GM19023 (cell line): ENCODE data around the gene PDPR.
"Not testable (repeated sequence)": the region's sequence is repeated elsewhere in the genome, so short reads cannot be mapped to it uniquely, and the experiment has no call there.

Source experiments
- ATAC-seq: cut with Tn5 transposase; IDR thresholded peaks from one replicate; pipeline ENCODE4 v1.9.1; 2021; ENCODE audit warnings: mild to moderate bottlenecking, moderate library complexity; ENCODE audit not compliant: unreplicated experiment

PDPR gene

DNA sequence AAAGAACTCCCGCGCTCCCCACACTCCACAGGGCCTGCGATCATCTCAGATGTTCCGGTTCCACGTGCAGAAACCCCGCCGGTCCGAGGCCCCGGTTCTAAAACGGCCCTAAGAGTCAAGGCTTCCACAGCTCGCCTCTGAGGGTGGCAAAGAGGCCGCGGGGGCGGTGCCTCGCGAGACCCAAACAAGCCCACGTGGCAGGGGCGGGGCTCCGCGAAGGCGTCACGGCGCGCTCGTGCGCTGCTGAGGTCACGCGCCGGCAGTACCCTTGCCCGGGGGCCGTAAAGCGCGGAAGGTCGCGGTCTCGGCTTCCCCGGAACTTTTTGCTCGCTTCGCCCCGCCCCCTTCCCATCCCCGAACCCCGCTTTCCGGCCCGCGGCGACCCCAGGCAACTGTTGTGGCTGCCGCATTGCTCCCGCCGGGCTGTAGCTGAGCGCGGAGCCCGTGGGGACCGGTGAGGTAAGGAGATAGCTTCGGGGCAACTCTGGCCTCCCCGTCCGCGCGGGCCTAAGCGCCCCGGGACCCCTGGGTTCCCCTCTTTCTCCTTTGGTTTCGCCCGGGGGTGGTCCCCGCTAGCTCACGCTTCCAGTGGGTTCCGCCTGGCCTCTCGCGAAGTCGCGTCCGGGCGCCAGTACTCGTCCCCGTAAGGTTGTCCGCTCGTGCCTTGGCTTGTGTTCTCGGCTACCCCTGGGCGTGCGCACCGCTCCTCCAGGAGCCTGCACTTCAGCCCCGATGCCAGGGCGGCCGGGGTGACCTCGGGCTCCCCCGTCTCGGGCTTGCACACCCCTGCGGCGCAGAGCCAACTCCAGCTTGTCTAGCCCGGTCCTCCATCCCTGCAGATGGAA is at the start of gene PDPR:
Gene PDPR, plus strand, starts transcription at position 351 of the 845 bp plus-strand sequence. CDS start 6,161 bp downstream, outside the sequence.
- peak; percentile 96 for ATAC-seq

DNA sequence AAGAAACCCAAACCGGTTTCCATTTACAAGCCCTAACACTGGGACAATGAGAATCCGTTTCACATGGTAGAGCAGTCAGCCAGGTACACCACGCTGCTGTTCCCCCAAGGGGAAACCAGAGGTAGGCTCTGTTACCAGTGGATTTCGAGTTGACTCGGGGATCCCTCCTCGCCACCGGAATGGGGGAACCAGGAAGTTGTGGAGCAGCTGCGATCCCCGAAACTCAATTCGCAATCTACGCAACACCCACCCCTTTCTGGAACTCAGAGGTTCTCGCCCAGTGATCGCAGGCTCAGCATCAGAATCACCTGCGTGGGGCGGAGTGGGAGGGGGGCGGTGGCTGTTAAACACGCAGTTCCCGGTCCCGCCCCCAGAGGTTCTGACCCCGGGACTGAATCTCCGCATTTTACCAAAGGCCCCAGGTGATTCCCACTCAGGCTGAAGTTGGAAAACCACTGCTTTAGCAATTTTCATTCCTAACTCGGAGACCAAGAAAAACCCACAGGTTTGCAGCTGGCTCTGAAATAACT is 49.2 kb upstream of the PDPR start:
- not testable (repeated sequence) for ATAC-seq

DNA sequence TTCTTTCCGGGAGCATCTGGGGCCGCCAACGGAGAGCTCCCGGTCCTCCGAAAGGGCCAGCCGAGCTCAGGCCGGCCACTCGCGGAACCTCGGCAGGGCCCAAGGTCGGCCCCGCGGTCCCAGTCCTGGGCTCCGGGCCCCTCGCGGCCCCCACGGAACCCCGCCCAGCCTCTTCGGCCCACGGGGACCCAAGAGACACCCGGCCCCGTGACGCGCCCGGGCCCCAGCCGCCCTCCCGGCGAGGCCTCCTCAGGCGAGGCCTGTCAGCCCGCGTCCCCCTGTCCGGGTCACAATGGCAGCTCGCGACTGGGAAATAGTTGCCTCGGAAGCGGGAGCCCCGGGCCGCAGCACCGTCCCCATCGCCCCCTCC is 48.8 kb upstream of the PDPR start:
- peak; percentile 30 for ATAC-seq

DNA sequence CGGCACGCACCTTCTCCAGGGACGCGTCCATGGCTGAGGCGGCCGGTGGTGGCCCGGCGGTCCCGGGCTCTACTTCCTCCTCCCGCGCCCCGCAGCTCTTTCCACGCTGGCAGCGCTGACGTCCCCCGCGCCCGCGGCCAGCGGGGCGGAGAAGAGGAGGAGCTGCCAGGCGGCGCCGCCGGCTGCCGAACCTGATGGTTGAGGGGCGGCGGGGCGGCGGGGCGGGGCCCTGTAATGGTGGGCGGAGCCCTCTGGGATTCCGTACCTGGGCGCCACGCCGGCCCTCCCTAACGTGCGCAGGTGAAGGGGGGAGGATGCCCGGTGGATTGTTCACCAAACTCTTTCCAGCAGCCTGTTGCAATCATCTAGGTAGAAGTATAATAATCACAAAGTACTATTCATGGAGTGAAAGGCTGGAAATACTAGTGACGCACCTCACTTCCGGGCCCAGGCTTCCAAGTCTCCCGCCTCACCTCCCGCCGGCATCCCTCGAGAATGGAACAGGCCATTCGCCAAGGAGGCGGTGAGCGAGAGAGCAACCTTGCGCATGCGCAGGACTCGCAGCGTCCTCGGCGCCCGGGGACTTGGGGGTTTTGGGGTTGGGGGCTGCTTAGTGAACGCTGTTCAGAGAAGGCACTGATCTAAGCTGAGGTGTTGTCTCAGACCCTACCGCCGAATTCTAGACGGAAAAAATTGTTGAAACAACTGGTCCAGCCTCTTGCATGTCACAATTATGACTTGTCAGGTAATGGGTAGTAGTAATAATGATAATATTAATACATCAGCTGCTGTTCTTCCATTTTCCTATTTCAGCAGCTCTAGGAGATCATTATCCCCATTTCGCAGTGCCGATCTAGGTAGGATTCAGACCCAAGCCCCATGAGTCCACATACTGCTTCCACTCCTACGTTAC is 48.1 kb upstream of the PDPR start:
- peak; percentile 94 for ATAC-seq

DNA sequence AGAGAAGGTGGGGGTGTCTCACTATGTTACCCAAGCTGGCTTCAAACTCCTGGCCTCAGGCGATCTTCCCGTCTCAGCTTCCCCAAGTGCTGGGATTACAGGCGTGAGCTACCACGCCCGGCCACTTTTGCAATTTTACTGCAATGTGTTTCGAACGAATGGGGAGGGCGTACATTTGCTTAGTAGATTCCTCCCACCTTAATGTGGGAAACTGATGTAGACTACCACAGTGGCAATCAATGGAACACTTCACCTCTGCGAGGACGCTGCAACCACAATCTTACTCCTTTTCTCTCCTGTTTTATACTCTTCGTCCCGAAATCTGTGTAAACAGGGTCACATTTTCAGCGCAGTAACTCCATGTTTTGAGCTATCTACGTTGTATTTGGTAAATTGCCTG is 47.4 kb upstream of the PDPR start:
- ATAC-seq, result not testable (repeated sequence)

DNA sequence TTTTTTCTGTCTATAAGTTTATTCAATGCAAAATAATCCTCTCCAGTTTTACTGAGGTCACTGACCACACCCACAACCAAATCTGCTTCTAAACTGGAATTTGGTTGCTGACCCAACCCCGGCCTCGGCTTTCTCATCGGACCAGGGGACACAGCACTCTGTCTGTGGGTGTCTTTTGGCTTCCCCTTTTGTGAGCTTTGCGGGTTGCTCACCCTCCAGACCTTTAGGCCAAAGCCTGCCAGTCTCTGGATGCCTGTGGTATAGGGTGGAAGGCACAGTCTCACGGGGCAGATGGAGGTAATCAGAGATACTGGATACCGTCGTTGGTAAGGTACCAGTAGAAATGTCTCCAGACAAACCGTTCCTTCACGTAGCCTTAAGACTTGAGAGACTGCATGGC is 35.1 kb upstream of the PDPR start:
- not testable (repeated sequence) for ATAC-seq

DNA sequence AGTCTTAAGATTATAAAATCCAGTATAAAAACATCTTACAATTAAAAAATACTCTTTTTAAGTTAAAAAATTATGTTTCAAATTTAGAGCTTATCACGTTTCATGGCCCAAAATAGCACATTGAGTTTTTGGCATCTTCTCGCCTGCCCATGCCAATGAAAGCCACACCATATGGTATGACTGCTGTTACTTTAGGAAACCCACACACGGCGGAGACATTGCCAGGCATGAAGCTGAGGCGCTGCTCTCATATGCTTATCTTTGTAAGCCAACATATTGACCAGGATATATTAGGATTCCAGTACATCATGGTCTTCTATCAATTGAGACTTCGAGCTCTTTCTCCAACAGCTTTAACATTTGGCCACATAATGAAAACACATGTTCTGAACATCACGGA is 32.9 kb upstream of the PDPR start:
- ATAC-seq, result not testable (repeated sequence)

DNA sequence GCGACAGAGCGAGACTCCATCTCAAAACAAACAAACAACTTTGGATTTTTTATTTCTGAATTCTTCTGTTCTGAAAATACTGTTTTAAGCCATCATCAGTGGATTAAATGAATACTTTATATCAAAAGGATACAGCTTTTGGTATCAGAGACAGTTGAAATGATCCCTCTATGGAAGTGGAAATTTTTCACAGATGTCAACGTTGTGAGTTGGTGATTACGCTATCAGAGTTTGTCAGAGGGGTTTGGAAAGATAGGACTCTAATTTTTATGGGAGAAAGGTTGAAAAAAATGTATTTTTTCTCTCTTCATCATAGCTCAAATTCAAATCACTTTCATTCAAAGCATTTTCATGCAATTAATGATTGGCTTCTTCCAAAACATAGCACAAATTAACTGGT is 30.2 kb upstream of the PDPR start:
- ATAC-seq, result not testable (repeated sequence)

DNA sequence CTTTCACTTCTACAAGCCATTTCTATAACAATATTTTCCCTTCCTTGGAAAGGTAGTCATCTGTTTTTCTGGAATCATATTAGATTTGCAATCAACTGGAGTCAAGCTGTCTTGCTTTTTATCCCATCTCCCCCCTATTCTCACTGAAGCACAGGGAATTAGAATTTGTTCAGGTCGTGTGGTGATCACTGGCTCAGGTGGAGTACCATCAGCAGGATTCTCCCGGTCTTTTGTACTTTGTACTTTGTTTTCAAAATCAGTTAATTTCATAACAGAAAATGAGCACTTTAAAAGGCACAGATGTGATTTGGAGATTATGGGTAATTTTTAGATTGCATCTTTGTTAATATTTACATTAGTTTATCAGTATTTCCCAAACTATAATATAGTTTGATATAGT is 26.0 kb upstream of the PDPR start:
- ATAC-seq, result not testable (repeated sequence)

DNA sequence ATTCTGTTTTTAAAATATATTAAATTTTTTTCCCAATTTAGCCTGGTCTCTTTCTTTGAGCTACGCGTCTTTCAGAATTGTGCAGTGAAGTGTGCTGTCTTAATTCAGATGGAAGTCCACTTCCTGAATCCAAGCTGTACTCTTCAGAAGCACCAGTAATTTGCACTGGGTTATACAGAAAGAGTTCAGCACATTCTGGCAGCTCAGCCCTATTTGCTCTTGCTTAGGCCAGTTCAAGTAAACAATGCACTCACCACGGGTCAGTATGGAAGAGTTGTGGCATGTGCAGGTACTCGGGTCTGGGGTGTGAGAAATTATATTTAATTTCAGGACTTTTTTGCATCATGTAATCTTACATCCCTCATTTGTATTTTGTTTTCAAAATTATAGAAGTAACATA is 25.3 kb upstream of the PDPR start:
- not testable (repeated sequence) for ATAC-seq

DNA sequence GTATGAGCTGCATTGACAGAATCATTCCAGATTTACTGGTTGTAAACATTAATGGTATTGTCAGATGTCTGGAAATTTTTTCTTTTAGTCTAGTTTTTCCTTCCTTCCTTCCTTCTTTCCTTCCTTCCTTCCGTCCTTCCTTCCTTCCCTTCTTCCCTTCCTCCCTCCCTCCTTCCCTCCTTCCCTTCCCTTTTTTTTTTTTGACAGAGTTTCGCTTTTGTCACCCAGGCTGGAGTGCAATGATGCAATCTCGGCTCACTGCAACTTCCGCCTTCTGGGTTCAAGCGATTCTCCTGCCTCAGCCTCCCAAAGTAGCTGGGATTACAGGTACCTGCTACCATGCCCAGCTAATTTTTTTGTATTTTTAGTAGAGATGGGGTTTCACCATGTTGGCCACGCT is 24.8 kb upstream of the PDPR start:
- not testable (repeated sequence) for ATAC-seq

DNA sequence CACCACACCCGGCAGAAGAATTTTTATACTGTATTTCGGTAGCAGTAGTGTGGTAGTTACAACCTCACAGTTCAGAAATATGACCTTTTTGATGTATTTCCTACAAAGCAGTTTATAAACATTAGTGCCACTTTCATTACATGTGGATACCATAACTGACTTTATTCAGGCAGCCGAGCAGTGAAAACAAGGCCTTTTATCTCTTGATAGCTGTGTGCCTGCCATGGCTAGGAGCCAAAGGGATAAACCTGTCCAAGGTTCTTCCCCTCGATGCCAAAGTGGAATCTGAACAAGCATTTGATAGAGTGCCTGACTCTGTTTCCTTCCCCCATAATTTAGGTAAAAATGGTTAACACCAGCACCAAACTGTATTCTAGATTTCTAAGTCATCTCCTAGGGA is 23.0 kb upstream of the PDPR start:
- ATAC-seq, result not testable (repeated sequence)

DNA sequence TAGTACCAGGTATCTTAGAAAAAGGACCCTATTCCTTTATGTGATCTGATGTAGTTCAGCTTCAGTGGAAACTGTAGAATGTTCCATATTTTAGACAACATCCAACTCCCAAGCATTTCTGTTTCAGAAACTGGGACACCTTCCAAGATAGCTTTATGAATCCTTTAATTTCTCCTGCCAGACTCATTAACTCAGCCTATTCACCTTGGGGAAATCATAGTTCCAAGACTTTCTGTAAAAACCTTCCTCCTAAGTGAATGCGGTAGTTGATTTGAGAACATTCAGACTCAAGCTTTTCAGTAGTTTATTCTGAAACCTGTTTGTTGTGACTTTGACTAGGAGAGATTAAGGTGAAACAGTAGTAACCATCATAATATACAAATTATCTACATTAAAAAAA is 20.0 kb upstream of the PDPR start:
- not testable (repeated sequence) for ATAC-seq

DNA sequence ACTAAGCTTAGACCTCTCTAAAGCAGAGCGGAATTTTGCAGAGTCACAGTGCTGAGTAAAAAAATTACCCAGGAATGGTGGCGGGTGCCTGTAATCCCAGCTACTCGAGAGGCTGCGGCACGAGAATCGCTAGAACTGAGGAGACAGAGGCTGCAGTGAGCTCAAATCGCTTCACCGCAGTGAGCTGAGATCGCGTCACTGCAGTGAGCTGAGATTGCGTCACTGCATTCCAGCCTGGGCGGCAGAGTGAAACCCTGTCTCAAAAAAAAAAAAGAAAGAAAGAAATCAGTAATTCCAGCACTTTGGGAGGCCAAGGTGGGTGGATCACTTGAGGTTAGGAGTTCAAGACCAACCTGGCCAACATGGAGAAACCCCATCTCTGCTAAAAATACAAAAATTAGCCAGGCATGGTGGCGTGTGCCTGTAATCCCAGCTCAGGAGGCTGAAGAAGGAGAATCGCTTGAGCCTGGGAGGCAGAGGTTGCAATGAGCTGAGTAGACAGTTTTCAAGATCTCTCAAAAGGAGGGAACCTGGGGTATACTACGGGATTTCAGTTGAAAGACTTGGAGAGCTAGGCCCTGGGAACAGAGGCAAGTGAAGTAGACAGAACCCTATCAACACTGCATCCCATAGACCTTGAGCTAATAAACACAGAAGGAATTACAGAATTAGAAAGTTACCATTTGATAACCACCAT is 4.4 kb upstream of the PDPR start:
- not testable (repeated sequence) for ATAC-seq

DNA sequence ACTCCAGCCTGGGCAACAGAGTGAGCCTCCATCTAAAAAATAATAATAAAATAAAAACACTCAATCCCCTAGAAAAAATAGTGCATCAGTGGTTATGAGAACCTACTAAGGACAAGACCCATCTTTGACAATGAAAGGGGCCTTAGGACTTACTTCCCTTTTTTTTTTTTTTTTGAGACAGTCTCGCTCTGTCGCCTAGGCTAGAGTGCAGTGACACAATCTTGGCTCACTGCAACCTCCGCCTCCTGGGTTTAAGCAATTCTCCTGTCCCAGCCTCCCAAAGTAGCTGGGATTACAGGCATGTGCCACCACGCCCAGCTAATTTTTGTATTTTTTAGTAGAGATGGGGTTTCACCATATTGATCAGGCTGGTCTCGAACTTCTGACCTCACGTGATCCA is 2.0 kb upstream of the PDPR start:
- not testable (repeated sequence) for ATAC-seq

DNA sequence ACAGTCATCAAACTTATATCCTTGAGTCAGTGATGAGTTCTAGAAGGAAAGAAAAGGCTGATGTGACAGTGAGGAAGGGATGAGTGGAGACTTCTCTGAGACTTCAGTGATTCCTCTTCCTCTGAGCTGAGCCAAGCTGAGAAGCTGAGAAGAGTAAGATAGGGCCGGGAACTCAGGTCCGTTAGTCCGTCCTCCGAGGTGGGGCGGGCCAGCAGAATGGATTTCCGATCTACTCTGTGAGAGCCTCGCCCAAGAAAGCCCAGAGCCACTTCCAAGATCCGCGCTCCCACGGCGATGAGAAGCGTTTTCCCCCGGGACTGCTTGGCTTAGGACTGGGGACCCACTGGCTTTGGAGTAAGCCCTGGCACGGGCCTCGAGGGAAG is 542 bp upstream of the PDPR start:
- peak; percentile 30 for ATAC-seq

DNA sequence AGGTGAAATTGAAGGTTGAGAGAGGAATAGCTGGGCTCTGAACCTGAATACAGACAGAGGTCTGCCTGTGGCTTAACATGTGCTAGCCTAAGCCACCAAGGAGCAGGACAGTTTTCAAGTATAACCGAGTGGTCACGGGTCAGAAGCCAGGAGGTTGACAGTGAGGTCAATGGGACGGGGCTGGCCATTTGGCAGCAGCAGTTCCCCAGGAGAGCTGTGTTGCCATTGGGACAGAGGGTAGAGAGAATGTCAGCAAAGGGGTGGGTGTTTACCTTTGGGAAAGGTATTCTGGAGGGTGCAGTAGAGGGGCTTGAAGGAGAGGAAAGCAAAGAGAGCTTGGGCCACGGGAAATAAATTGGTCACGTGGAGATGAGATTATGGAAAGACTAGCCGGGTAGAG is 4.2 kb downstream of the PDPR start:
- not testable (repeated sequence) for ATAC-seq

DNA sequence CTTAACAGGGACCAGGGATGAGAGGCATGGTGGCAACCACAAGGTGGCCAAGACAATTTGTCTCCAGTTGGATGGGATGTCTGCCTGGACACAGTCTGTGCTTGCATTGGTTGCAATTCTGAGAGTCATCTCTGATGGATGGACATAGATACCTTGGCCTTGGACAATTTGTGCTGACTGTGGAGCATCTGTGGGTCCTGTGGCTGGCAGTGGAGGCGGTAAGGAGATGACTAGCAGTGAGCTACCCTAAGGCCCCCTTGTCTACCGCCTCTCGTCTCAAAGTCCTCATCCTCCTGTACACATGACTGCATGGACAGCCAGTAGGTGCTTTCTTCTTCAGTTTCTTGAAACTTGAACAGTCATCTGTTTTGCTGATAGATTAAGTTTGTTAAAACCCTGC is 4.6 kb downstream of the PDPR start:
- ATAC-seq, result not testable (repeated sequence)

DNA sequence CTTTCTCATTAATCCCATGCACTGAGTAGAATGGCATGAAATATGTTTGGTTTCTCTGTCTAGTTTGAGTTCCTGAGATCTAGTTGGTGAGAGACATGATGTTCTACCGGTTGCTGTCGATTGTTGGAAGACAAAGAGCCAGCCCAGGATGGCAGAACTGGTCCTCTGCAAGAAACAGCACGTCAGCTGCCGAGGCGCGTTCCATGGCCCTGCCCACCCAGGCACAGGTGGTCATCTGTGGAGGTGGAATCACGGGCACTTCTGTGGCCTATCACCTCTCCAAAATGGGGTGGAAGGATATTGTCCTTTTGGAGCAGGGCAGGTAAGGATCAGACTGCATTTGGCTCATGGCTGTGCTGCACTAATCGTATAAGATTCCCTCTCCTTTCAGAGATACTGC is 6.3 kb downstream of the PDPR start:
- not testable (repeated sequence) for ATAC-seq

DNA sequence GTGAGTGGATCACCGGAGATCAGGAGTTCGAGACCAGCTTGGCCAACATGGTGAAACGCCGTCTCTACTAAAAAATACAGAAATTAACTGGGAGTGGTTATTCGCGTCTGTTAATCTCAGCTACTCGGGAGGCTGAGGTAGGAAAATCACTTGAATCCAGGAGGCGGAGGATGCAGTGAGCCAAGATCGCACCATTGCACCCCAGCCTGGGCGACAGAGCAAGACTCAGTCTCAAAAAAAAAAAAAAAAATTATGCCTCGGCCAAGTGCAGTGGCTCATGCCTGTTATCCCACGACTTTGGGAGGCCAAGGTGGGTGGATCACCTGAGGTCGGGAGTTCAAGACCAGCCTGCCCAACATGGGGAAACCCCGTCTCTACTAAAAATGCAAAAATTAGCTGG is 9.7 kb downstream of the PDPR start:
- not testable (repeated sequence) for ATAC-seq

DNA sequence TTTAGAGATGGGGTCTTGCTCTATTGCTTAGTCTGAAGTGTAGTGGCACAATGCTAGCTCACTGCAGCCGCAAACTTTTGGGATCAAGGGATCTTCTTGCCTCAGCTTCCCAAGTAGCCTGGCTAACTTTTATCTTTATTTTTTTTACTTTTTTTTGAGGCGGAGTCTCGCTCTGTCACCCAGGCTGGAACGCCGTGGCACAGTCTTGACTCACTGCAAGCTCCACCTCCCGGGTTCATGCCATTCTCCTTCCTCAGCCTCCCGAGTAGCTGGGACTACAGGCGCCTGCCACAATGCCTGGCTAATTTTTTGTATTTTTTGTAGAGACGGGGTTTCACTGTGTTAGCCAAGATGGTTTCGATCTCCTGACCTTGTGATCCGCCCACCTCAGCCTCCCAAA is 12.1 kb downstream of the PDPR start:
- ATAC-seq, result not testable (repeated sequence)
